Muscle of arm (tissue), 12 donors: ENCODE measurements around the gene PTGS1. TPM values are rescaled to one million over a fixed set of nuclear protein-coding genes. Genes with fewer than 3 reads are reported as not detected.
"Not testable (repeated sequence)": the region's sequence is repeated elsewhere in the genome, so short reads cannot be mapped to it uniquely, and the experiment has no call there.

Experiments
- DNase-seq: peaks from one replicate; pipeline ENCODE4 v3.0.0-alpha.2; 2013
- polyA plus RNA-seq, 12 donors: library from polyadenylated mRNA; unstranded; fragments of 120-200 nt; gene quantifications; one replicate each; pipeline ENCODE4 v1.2.1, GENCODE V29; 2013; ENCODE audit not compliant: insufficient read length in 12 of 12

PTGS1 gene
- polyA plus RNA-seq, 12 donors, result 3.3 to 11.2 (median 4.2) TPM; not detected in 1

GRCh38 chr9:122346478-122347347 lies 24.1 kb upstream of the PTGS1 start:
- DNase-seq, result no peak

- DNase-seq, result no peak
Observed at GRCh38 chr9:122347348-122348287, 23.2 kb upstream of the PTGS1 start.

DNA sequence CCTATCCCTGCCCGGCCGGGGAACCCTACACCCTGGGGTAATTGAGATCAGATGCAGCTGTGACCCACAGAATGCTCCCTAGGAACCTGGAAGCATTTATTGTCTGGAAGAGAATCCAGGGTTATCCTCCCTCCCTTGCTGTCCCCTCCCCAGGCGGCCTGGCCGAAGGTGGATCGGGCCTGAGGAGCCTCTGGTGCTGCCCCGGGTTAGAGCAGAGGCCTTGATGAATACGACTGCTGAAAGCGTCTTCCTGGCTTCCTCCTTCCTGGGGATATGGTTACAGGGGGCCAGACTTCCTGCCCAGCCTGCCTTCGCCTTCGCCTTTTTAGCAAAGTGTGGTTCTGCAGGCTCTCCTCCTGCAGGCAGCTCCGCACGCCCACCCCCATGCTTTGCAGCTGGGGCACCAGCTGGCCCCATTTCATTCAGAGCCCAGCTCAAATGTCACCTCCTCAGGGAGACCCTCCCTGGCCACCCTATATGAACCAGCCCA lies 22.5 kb upstream of the PTGS1 start:
- no peak for DNase-seq

DNA sequence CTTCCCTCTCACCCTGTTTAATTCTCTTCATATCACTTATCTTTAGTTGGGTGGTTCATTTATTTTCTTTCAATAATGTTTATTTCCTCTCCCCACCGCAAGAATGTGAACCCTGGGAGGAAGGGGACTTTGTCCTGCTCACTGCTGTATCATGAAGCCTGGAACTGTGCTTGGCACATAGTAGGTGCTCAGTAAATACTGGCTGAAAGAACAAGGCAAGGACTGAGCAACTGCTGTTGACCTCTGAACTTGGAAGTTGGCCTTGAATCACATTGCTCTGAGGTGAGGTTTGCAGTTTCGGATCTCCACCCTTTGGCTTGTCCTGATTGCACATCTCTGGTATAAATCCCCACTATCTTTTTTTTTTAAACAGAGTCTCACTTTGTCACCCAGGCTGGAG lies 22.0 kb upstream of the PTGS1 start:
- DNase-seq, result no peak

- no peak for DNase-seq
Observed at GRCh38 chr9:122349201-122349600, 21.6 kb upstream of the PTGS1 start.

- DNase-seq, result peak; percentile 84
Observed at GRCh38 chr9:122350577-122351355, 20.1 kb upstream of the PTGS1 start.

DNA sequence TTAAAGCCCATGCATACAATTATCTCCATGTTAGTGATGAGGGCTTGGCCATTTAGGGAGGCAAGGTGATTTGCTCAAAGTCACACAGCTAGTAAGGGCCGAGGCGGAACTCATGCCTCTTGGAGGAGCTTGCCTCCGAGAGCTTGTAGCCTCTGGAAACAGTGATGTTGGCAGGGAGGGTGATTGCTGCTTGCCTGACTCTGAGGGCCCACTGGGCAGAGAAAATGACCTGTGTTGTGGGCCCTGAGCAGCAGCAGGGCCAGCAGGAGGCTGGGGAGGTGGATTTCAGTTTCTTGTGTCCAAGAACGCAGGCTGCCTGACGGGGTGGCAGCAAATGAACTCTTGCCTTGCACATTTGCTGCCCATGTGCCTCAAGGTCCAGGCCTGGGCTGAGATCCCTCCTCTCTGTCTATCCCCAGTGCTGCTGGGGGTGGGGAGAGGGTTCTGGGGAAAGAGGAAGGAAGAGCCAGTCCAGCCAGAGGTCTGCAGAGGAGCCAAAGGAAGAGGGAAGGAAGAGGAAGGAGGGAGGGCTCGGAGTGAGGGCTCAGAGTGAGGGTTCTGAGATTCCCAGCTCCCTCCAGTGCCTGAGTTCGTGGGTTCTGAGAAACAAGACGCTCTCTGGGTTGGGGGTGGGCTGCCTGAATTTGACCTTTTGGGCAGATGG lies 16.2 kb upstream of the PTGS1 start:
- no peak for DNase-seq

DNA sequence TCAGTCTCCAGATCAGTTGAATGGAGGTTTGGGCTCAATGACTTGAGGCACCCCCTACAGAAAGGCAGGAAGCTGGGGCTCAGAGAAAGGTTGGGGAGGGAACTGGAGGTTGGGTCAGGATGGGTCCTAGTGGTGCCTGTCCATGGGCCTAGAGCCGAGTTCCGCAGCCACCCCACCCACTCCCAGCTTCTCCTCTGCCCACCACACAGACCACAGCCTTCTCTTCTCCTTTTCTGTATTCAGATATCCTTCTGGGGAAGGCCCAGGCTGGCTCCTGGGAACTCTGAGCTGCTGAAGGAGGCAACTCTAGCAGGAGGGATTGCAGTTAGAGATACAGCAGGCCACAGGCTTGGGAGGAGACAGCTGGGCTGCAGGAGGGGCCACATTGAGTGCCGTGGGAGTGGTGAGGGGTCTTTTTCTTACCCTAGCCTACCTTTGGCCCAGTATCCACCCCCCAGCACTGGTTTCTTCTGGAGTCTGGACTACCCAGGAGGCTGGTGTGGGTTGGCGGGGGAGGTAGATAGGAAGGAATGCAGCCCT lies 15.4 kb upstream of the PTGS1 start:
- DNase-seq, result no peak

DNA sequence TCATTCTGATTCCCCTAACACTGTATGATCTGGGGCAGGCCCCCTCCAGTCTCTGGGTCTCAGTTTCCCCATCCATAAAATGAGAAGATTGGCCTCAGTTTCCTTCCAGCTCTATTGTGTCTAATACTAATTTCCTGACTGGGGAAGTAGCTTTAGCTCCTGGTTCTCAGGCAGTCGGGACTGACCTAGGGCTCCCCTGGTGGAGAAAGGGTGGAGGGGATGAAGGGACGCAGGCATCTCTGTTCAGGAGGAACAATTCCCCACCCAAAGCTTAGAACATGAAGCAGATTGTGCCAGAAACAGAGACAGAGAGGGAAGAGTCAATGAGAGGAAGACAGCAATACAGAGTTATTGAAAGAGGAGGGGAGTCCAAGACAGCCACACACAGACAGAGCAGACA lies 14.2 kb upstream of the PTGS1 start:
- DNase-seq, result no peak

GRCh38 chr9:122360891-122361290 lies 9.9 kb upstream of the PTGS1 start:
- DNase-seq, result no peak

DNA sequence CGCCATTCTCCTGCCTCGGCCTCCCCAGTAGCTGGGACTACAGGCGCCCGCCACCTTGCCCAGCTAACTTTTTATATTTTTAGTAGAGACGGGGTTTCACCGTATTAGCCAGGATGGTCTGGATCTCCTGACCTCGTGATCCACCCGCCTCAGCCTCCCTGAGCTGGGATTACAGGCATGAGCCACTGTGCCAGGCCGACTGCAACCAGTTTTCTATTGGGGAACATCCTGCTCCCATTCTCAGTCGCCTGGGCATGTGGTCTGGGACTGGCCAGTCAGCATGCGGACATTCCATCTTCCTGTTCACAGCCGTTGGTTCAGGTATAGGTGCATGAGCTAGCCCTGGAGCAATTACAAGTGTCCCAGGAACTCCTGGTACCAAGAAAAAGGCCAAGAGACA lies 7.7 kb upstream of the PTGS1 start:
- not testable (repeated sequence) for DNase-seq

- no peak for DNase-seq
Observed at GRCh38 chr9:122364117-122364782, 6.6 kb upstream of the PTGS1 start.

GRCh38 chr9:122364783-122365150 lies 6.1 kb upstream of the PTGS1 start:
- DNase-seq, result peak; percentile 53

- DNase-seq, result no peak
Observed at GRCh38 chr9:122366074-122366660, 4.7 kb upstream of the PTGS1 start.

DNA sequence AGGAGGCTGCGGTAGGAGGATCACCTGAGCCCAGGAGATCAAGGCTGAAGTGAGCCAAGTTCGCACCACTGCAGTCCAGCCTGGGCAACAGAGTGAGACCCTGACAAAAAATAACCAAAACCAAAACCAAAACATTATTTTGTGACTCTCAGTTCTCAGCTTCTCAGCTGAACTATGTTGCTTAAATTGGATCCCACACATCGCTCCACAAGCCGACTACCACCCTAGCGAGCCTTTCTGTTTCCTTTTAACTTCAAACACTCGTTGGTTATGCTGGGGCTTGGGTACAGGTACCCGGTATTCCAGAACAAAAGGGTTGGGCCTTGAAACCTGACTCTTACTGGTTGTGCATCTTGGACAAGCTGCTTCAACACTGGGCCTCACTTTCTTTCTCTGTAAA lies 3.8 kb upstream of the PTGS1 start:
- no peak for DNase-seq

- DNase-seq, result no peak
Observed at GRCh38 chr9:122367774-122368460, 2.9 kb upstream of the PTGS1 start.

GRCh38 chr9:122368642-122369041 lies 2.2 kb upstream of the PTGS1 start:
- DNase-seq, result no peak

DNA sequence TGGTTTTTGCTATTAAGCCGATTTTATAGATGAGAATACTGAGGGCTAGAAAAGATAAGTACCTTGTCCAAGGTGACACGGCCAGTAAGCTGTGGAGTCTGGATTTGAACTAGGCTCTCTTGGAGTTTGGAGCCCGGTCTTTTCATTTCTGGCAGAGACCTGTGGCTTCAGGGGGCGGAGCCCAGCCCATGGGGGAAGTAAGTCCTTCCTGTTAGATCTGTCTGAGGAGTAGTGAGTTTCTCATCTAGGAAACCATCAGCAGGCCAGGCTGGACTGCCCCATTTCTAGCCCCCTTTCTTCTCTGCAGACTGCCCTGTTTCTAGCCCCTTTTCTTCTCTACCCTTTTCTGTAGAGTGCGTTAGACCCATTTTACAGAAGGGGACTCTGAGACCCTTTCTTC lies 521 bp upstream of the PTGS1 start:
- DNase-seq, result no peak

DNA sequence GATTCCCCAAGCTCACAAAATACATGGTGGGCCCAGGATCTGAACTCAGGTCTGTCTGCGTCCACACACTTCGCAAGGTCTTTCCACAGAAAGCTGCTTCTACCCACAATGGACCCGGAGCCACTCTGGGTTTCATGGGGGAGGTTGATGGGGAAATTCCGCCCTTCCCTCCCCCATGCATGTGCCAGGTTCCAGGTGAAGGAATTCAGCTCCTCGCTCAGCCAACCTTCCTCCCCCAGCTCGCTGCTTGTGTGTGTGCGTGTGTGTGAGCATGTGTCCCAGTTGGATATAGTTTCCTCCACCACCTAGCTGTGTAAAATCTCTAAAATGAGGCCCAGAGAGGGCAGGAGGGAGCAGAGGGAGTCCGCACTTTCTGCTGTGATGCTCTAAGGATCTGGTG lies 1.0 kb downstream of the PTGS1 start:
- DNase-seq, result no peak
